Bone marrow (tissue), 2 donors: ENCODE measurements around the gene ACAA1.
"Not testable (repeated sequence)": the region's sequence is repeated elsewhere in the genome, so short reads cannot be mapped to it uniquely, and the experiment has no call there.

Experiments
- DNase-seq, 2 donors: peaks; one replicate each; lab custom pipeline; 2025; lab: John Stamatoyannopoulos, UW

The ACAA1 gene

GRCh38 chr3:38134517-38135143, 2.3 kb downstream of the ACAA1 start:
- not testable (repeated sequence) for DNase-seq

GRCh38 chr3:38133557-38134405, 3.1 kb downstream of the ACAA1 start:
- no peak for DNase-seq

- DNase-seq: no peak
Measured at GRCh38 chr3:38133209-38133556, 3.7 kb downstream of the ACAA1 start.

GRCh38 chr3:38131621-38132369, 5.1 kb downstream of the ACAA1 start:
- peak in 1 of 2 donors; percentile 25 for DNase-seq

- no peak for DNase-seq
Measured at GRCh38 chr3:38130631-38131065, 6.3 kb downstream of the ACAA1 start.

GRCh38 chr3:38129058-38129457, 7.9 kb downstream of the ACAA1 start:
- no peak for DNase-seq

- no peak for DNase-seq
Measured at GRCh38 chr3:38128303-38128655, 8.6 kb downstream of the ACAA1 start.

GRCh38 chr3:38127611-38128302, 9.2 kb downstream of the ACAA1 start:
- no peak for DNase-seq

- DNase-seq: no peak
Measured at GRCh38 chr3:38126121-38126892, 10.6 kb downstream of the ACAA1 start.

GRCh38 chr3:38125305-38126120, 11.4 kb downstream of the ACAA1 start:
- DNase-seq: no peak

- no peak for DNase-seq
Measured at GRCh38 chr3:38124324-38125122, 12.4 kb downstream of the ACAA1 start.

GRCh38 chr3:38122712-38123290, 14.1 kb downstream of the ACAA1 start:
- no peak for DNase-seq

- DNase-seq: no peak
Measured at GRCh38 chr3:38121832-38122461, 15.0 kb downstream of the ACAA1 start.

- no peak for DNase-seq
Measured at GRCh38 chr3:38121451-38121831, 15.5 kb downstream of the ACAA1 start.

- no peak for DNase-seq
Measured at GRCh38 chr3:38120693-38121450, 16.1 kb downstream of the ACAA1 start.

- DNase-seq: no peak
Measured at GRCh38 chr3:38119821-38120692, 16.9 kb downstream of the ACAA1 start.

- DNase-seq: no peak
Measured at GRCh38 chr3:38119248-38119544, 17.7 kb downstream of the ACAA1 start.
